ENCODE measurements around the gene GPR4.

GPR4 gene

DNA sequence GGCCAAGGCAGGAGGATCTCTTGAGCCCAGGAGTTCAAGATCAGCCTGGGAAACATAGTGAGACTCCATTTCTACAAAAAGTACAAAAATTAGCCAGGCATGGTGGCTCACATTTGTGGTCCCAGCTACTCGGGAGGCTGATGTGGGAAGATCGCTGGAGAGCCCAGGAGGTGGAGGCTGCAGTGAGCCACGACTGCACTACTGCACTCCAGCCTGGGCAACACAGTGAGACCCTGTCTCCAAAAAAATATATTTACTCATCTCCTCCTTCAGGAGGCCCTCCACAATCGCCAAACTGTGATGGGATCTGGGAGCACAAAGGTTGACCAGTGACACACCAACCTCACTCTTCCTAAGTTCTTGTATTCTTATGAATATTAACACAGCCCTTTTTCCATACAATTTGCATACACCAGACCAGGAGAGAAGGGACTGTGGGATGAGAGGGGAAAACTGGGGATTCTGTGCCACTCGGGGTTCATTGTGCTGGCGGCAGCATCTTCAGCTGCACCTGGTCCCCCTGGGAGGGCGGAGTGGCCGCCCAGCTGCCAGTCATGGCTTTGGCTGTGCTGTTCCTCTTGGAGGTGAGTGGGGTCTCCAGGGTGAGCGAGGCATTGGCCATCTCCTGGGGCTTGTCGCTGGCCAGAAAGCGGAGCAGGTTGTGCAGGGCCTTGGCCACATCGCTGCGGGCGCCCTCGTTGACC is 11.6 kb downstream of the GPR4 start:
- H3K4me3 ChIP-seq (IDR thresholded peaks at IDR 0.05; ENCODE audit: insufficient read depth, low read depth, low read length): no peak overlapping the region
- 0 out of 2 replicates have a peak overlapping the region, but pooled peaks have one; percentile 3 for H3K4me2 ChIP-seq
- no peak overlapping the region for H3K27ac ChIP-seq
- no peak overlapping the region for H2AFZ ChIP-seq (ENCODE audit: low read depth)
- no peak overlapping the region for H3K9ac ChIP-seq
- H4K20me1 ChIP-seq (ENCODE audit: insufficient read depth): no peaks in the 10 kb centered on the region
- H3K4me1 ChIP-seq (ENCODE audit: low read depth, poor library complexity, severe bottlenecking): peaks cover 4% of the 10 kb centered on the region
- H3K79me2 ChIP-seq (ENCODE audit: insufficient read depth, low read depth): no peaks in the 10 kb centered on the region
- TF ChIP-seq, protein P1, sequence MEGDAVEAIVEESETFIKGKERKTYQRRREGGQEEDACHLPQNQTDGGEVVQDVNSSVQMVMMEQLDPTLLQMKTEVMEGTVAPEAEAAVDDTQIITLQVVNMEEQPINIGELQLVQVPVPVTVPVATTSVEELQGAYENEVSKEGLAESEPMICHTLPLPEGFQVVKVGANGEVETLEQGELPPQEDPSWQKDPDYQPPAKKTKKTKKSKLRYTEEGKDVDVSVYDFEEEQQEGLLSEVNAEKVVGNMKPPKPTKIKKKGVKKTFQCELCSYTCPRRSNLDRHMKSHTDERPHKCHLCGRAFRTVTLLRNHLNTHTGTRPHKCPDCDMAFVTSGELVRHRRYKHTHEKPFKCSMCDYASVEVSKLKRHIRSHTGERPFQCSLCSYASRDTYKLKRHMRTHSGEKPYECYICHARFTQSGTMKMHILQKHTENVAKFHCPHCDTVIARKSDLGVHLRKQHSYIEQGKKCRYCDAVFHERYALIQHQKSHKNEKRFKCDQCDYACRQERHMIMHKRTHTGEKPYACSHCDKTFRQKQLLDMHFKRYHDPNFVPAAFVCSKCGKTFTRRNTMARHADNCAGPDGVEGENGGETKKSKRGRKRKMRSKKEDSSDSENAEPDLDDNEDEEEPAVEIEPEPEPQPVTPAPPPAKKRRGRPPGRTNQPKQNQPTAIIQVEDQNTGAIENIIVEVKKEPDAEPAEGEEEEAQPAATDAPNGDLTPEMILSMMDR (conservative IDR thresholded peaks at IDR 0.05; ENCODE audit: low read depth, low read length): no peak
- H3K27me3 ChIP-seq (ENCODE audit: insufficient read depth, low read depth): peaks cover 57% of the 10 kb centered on the region
- H3K36me3 ChIP-seq (ENCODE audit: insufficient read depth): no peaks in the 10 kb centered on the region

DNA sequence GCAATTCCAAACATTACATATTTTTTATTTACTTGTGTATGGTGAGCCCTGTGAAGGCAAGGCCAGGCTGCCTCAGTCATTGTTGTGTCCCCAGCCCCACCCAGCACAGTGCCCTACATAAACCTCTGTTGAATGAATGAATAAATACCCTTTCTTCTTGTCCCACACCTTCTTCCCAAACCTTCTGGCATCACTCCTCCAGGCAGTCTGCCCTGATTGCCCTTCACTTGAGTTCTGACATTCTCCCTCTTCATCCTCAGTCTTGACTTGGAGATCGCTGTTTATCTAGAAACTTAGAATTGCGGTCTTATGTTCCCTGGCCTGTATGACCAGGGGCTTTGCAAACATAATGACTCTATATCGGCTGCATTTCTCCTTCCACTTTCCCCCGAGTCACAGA is 12.2 kb downstream of the GPR4 start:
- peaks cover 50% of the 10 kb centered on the region for H3K27me3 ChIP-seq (ENCODE audit: insufficient read depth, low read depth)
- no peaks in the 10 kb centered on the region for H4K20me1 ChIP-seq (ENCODE audit: insufficient read depth)
- H3K79me2 ChIP-seq (ENCODE audit: insufficient read depth, low read depth): no peaks in the 10 kb centered on the region
- no peak overlapping the region for H3K4me3 ChIP-seq (IDR thresholded peaks at IDR 0.05; ENCODE audit: insufficient read depth, low read depth, low read length)
- H3K9ac ChIP-seq: no peak overlapping the region
- no peak overlapping the region for H3K4me2 ChIP-seq
- TF ChIP-seq, protein P1 (conservative IDR thresholded peaks at IDR 0.05; ENCODE audit: low read depth, low read length): no peak
- H3K36me3 ChIP-seq (ENCODE audit: insufficient read depth): no peaks in the 10 kb centered on the region
- no peak overlapping the region for H2AFZ ChIP-seq (ENCODE audit: low read depth)
- H3K4me1 ChIP-seq (ENCODE audit: low read depth, poor library complexity, severe bottlenecking): peaks cover 9% of the 10 kb centered on the region
- H3K27ac ChIP-seq: no peak overlapping the region

DNA sequence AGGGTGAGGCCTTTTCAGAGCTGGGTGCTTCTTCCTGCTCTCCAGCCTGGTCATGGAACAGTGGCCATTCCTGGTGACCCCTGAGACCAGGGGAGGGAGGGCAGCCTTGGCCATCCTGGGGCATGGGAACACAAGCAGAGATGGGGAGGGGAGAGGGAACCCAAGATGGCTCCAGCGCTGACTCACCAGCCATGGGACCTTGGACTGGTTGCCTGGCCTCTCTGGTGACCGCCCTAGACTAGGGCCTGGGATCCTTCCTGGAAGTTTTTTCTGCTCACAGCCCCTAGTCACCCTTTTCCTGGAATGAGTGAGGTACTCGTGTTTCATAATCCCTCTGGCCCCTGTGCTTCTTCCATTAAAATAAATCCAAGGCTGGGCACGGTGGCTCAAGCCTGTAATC is 14.1 kb downstream of the GPR4 start:
- H3K4me1 ChIP-seq (ENCODE audit: low read depth, poor library complexity, severe bottlenecking): peaks cover 17% of the 10 kb centered on the region
- H3K9ac ChIP-seq: no peak overlapping the region
- TF ChIP-seq, protein P1 (conservative IDR thresholded peaks at IDR 0.05; ENCODE audit: low read depth, low read length): no peak
- no peak overlapping the region for H3K4me3 ChIP-seq (IDR thresholded peaks at IDR 0.05; ENCODE audit: insufficient read depth, low read depth, low read length)
- H3K79me2 ChIP-seq (ENCODE audit: insufficient read depth, low read depth): peaks cover 12% of the 10 kb centered on the region
- no peak overlapping the region for H3K4me2 ChIP-seq
- H3K27me3 ChIP-seq (ENCODE audit: insufficient read depth, low read depth): peaks cover 33% of the 10 kb centered on the region
- no peaks in the 10 kb centered on the region for H3K36me3 ChIP-seq (ENCODE audit: insufficient read depth)
- no peak overlapping the region for H3K27ac ChIP-seq
- no peaks in the 10 kb centered on the region for H4K20me1 ChIP-seq (ENCODE audit: insufficient read depth)
- H2AFZ ChIP-seq (ENCODE audit: low read depth): no peak overlapping the region

DNA sequence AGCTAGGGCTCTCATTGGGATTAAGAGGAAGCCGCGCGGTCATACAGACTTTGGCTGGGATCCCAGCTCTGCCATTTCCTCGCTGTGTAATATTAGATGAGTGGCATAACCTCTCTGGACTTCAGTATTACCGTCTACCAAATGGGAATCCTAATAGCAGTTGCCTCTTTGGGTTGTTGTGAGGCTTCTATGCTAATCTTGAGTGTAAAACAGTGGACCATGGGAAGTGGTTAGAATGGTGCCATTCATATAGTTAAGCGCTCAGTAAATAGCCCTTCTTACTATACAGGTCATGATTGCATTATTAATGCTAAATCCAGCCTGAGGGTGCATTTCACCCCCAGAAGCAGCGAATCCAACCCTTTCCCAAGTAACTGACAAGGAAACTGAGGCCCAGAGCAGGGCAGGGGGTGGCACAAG is 16.8 kb downstream of the GPR4 start:
- H3K27ac ChIP-seq: peak overlapping the region; percentile 36; the same call in 1 of the 2 replicates
- H3K4me2 ChIP-seq: peak overlapping the region; percentile 96
- H3K36me3 ChIP-seq (ENCODE audit: insufficient read depth): no peaks in the 10 kb centered on the region
- no peak overlapping the region for H3K4me3 ChIP-seq (IDR thresholded peaks at IDR 0.05; ENCODE audit: insufficient read depth, low read depth, low read length)
- peaks cover 14% of the 10 kb centered on the region for H3K27me3 ChIP-seq (ENCODE audit: insufficient read depth, low read depth)
- H4K20me1 ChIP-seq (ENCODE audit: insufficient read depth): no peaks in the 10 kb centered on the region
- peaks cover 19% of the 10 kb centered on the region for H3K4me1 ChIP-seq (ENCODE audit: low read depth, poor library complexity, severe bottlenecking)
- peak overlapping the region; percentile 31; the same call in 1 of the 2 replicates for H3K9ac ChIP-seq
- TF ChIP-seq, protein P1 (conservative IDR thresholded peaks at IDR 0.05; ENCODE audit: low read depth, low read length): no peak
- H3K79me2 ChIP-seq (ENCODE audit: insufficient read depth, low read depth): peaks cover 22% of the 10 kb centered on the region
- H2AFZ ChIP-seq (ENCODE audit: low read depth): peak overlapping the region; percentile 94

All from KMS-11 (cell line).